DMS153 treated with DMSO at 0.1 percent for 48 hours (cell line): ENCODE measurements around the gene SSC4D.
A peak's percentile ranks its signal among the peaks of the same experiment; 100 is the strongest.
"Not testable (repeated sequence)": the region's sequence is repeated elsewhere in the genome, so short reads cannot be mapped to it uniquely, and the experiment has no call there.

ENCODE experiments used
- DNase-seq: peaks from one replicate; lab custom pipeline; 2025; ENCODE audit not compliant: unreplicated experiment; lab: John Stamatoyannopoulos, UW

Gene SSC4D

GRCh38 chr7:76387789-76388188 lies 21.7 kb downstream of the SSC4D start:
- DNase-seq: not testable (repeated sequence)

DNA sequence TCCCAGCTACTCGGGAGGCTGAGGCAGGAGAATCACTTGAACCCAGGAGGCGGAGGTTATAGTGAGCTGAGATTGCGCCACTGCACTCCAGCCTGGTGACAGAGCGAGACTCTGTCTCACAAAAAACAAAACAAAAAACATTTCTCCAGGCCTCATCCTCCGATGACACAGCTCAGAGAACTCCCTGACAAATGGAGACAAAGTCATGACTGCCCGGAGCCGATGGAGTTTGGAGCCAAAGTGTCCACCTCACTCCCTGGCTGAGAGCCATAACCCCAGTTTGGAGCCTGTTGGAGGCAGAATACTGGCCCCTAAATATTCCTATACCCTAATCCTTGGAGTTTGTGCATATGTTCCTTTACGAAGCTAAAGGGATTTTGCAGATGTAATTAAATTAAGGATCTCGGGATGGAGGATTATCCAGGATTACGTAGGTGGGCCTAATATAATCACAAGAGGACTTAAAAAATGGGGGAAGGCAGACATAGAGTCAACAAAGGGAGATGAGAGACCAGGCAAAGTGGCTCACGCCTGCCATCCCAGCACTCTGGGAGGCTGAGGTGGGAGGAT lies 22.7 kb downstream of the SSC4D start:
- no peak for DNase-seq

GRCh38 chr7:76383089-76383944 lies 26.2 kb downstream of the SSC4D start:
- no peak for DNase-seq

DNA sequence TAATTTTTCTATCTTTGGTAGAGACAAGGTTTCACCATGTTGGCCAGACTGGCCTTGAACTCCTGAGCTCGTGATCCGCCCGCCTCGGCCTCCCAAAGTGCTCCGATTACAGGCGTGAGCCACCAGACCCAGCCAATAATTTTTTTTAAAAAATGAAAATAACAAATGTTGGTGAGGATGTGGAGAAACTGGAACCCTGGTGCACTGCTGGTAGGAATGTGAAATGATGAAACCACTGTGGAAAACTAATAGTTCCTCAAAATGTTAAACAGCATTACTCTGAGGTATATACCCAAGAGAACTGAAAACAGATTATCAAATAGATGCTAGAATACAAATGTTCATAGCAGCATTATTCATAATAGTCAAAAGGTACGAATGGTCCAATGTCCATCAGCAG lies 27.7 kb downstream of the SSC4D start:
- no peak for DNase-seq

DNA sequence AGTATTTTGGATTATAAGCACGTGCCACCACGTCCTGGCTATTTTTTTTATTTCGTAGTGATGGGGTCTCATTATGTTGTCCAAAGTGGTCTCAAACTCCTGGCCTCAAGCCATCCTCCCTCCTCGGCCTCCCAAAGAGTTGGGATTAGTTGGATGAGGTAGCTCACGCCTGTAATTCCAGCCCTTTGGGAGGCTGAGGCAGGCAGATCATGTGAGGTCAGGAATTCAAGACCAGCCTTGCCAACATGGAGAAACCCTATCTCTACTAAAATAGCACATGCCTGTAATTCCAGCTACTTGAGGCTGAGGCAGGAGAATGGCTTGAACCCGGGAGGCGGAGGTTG lies 28.9 kb downstream of the SSC4D start:
- no peak for DNase-seq

DNA sequence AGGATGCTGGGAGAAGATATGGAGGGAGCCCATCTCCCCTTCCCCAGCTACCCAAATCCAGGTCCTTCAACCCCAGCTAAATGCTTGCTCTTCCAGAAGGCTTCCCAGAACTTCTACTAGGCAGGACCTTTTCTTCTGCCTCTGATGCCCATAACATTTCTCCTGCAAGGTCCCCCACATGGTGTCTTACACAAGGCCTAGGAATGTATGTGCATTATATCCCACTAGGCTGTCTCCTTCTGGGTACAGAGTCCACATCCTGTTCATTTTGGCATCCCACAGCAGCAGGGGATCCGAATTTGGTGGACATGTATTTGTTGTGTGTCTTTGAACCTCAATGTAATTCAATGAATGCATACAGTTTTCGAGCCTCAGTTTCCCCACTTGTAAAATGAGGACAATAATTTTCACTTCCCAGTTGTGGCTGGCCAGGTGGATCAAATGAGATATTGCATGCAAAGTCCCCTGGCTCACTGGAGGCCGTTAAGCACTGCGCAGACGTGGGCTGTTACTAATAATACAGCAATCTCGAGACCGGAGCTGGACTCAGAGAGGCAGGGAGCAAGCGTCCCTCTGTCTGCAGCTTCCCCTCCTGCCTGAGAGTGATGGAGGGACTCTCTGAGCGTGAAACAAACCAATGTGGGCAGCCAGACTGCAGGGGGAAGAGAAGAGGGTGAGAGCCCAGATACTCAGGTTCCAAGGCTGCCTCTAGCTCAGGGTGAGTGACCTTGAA lies 32.1 kb downstream of the SSC4D start:
- DNase-seq: no peak

DNA sequence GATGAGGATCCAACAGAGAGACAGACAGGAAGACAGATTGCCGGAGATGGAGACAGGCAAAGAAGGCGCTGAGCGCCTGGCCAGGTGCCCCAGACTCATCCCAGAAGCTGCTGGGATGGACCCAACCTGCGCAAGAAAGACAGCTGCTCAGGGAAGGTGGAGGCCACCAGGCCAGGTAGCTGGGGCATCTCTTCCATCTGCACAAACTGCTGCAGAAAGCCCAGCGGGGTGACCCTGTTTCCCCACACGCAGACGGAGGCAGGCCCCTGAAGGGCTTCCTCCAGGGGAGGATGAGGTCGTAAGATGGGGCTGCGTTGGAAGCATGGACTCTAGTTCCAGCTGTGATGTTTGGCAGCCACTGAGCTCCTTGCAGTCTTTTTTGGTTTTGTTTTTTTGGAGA lies 34.2 kb downstream of the SSC4D start:
- no peak for DNase-seq

GRCh38 chr7:76372984-76373833 lies 36.3 kb downstream of the SSC4D start:
- DNase-seq: no peak

GRCh38 chr7:76371396-76371795 lies 38.1 kb downstream of the SSC4D start:
- no peak for DNase-seq

DNA sequence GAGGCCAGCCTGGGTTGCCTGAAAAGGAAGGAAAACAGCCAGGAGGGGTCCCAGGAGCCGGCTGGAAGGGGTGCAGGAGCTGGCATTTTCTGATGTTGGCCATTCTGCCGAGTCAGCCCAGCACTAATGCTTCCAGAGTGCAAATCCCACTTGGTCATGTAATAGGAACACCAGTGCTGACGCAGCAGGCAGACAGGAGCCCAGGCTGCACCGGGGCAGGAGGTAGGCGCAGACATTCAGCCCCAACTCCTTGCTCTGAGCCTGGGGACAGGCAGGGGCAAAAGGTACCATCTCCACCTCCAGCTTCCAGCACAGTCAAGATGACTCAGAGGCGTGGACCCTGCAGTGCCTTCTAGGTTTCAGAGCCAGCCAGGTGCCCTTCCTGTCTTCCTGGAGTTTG lies 40.5 kb downstream of the SSC4D start:
- no peak for DNase-seq

- no peak for DNase-seq
Measured at GRCh38 chr7:76368190-76368589, 41.3 kb downstream of the SSC4D start.

- no peak for DNase-seq
Measured at GRCh38 chr7:76364198-76364584, 45.3 kb downstream of the SSC4D start.

- DNase-seq: not testable (repeated sequence)
Measured at GRCh38 chr7:76363754-76364153, 45.7 kb downstream of the SSC4D start.

- no peak for DNase-seq
Measured at GRCh38 chr7:76359978-76360638, 49.4 kb downstream of the SSC4D start.

DNA sequence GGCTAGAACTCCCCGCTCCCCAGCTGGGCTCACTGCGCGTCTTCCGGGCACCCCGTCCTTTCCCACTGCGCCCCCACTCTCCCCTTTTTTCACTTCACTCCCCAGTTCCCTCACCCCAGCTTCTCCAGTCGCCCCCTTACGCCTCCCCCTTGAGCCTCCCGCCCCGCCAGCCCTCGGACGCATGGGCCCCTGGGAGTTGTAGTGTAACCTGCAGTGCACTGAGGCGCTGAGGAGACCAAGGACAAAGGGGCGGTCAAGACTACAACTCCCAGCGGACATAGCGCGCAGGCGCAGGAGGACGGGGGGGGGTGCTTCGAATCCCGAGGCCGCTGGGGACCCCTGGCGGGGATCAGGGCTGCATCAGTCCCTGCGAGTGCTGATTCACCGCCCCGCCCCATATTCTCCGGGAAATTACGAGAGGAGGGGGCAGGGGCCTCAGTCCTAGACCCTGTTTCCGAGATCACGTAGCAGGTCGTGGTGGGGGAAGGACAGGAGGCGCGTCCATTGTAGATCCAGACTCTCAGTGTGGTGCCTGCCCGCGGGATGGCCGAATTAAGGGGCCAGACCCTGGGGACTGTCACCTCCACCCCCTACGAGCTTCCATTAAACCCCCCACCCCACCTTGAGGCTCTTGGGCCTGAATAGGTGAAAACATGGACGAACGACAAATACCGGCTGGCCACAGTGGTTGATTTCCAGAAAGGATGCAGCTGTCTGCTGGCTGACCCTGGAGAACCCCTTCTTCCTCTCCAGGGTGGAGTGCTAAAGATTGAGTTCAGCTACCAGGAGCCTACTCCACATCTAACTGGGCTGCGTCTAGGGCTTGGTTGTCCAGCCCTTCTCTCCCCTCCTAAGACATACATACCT lies 50.2 kb downstream of the SSC4D start:
- DNase-seq: peak; percentile 92

- DNase-seq: peak; percentile 64
Measured at GRCh38 chr7:76358481-76359110, 50.9 kb downstream of the SSC4D start, which contains the start of gene YWHAG. TSS of gene YWHAG (minus strand) at chr7:76358991. CDS start at chr7:76358808, 183 bp downstream.

GRCh38 chr7:76358011-76358480 lies 51.5 kb downstream of the SSC4D start:
- DNase-seq: no peak

- no peak for DNase-seq
Measured at GRCh38 chr7:76357475-76358010, 52.0 kb downstream of the SSC4D start.

GRCh38 chr7:76356823-76357222 lies 52.7 kb downstream of the SSC4D start:
- DNase-seq: no peak
